HG02970 (cell line): ENCODE results near the gene RNPS1.

ENCODE experiments used
- ATAC-seq: cut with Tn5 transposase; IDR thresholded peaks from one replicate; pipeline ENCODE4 v1.9.1; 2021; ENCODE audit warnings: mild to moderate bottlenecking, moderate library complexity, moderate number of reproducible peaks; ENCODE audit not compliant: unreplicated experiment, low FRiP score

Gene RNPS1

GRCh38 chr16:2267913-2268666, at the start of gene RNPS1:
RNPS1 (minus strand) TSS chr16:2268126; CDS start chr16:2264643, 3,483 bp downstream.
- peak; percentile 78 for ATAC-seq

GRCh38 chr16:2317231-2318020, 49.5 kb upstream of the RNPS1 start:
- ATAC-seq = no peak

- no peak for ATAC-seq
Observed at GRCh38 chr16:2308089-2308962, 40.4 kb upstream of the RNPS1 start.

- no peak for ATAC-seq
Observed at GRCh38 chr16:2299915-2300192, 31.9 kb upstream of the RNPS1 start.

GRCh38 chr16:2299121-2299914, 31.4 kb upstream of the RNPS1 start:
- ATAC-seq = no peak

- no peak for ATAC-seq
Observed at GRCh38 chr16:2298621-2299020, 30.7 kb upstream of the RNPS1 start.

- ATAC-seq = no peak
Observed at GRCh38 chr16:2297506-2297860, 29.6 kb upstream of the RNPS1 start.

- ATAC-seq = no peak
Observed at GRCh38 chr16:2296661-2297505, 29.0 kb upstream of the RNPS1 start.

- no peak for ATAC-seq
Observed at GRCh38 chr16:2295056-2295798, 27.3 kb upstream of the RNPS1 start.

GRCh38 chr16:2292221-2292620, 24.3 kb upstream of the RNPS1 start:
- ATAC-seq = no peak

- no peak for ATAC-seq
Observed at GRCh38 chr16:2289282-2289681, 21.4 kb upstream of the RNPS1 start.

GRCh38 chr16:2288726-2289125, 20.8 kb upstream of the RNPS1 start:
- no peak for ATAC-seq

- ATAC-seq = no peak
Observed at GRCh38 chr16:2287916-2288547, 20.1 kb upstream of the RNPS1 start.

- ATAC-seq = no peak
Observed at GRCh38 chr16:2286550-2286949, 18.6 kb upstream of the RNPS1 start.

- no peak for ATAC-seq
Observed at GRCh38 chr16:2285731-2286191, 17.8 kb upstream of the RNPS1 start.

- no peak for ATAC-seq
Observed at GRCh38 chr16:2284797-2285576, 17.1 kb upstream of the RNPS1 start.

- no peak for ATAC-seq
Observed at GRCh38 chr16:2284001-2284770, 16.3 kb upstream of the RNPS1 start.
